Measurements from ENCODE around the gene PPP2R2D. TPM values are rescaled to one million over a fixed set of nuclear protein-coding genes. Genes with fewer than 3 reads are reported as not detected.

Gene PPP2R2D
- total RNA-seq: 10 to 100 TPM; 27.0 to 47.4 TPM

- H3K27me3 Mint-ChIP-seq: peaks cover 0 to 12% of the 10 kb centered on the region in 2 donors
- peaks cover 61 to 71% of the 10 kb centered on the region in 2 donors for H3K4me1 Mint-ChIP-seq (ENCODE audit: low read depth in 2 of 2)
- ATAC-seq (peak; percentile 90 to 94), DNase-seq (ENCODE audit: low spot score) (peak; percentile 96)
- peak within 1 kb of the TSS; percentile 91 for H3K4me3 Mint-ChIP-seq
- no peaks in the 10 kb centered on the region for H3K9me3 Mint-ChIP-seq
- peak within 1 kb of the TSS; percentile 82 to 88 for H3K27ac Mint-ChIP-seq
- no peaks in the 10 kb centered on the region for H3K36me3 Mint-ChIP-seq
Measured at GRCh38 chr10:131900350-131901152, at the start of gene PPP2R2D. Gene PPP2R2D (plus strand): TSS chr10:131901008. CDS start chr10:131901149, 141 bp downstream.

- H3K27me3 Mint-ChIP-seq: no peaks in the 10 kb centered on the region
- H3K4me3 Mint-ChIP-seq: no peak overlapping the region
Measured at GRCh38 chr10:131851346-131851745, 49.5 kb upstream of the PPP2R2D start.

GRCh38 chr10:131852176-131852822 lies 48.5 kb upstream of the PPP2R2D start:
- H3K27ac Mint-ChIP-seq: no peak overlapping the region
- no peak overlapping the region for H3K4me3 Mint-ChIP-seq
- peaks cover 4% of the 10 kb centered on the region for H3K9me3 Mint-ChIP-seq
- H3K4me1 Mint-ChIP-seq (ENCODE audit: low read depth in 2 of 2): peaks cover 0 to 6% of the 10 kb centered on the region in 2 donors
- DNase-seq (ENCODE audit: low spot score) (no peak), ATAC-seq (no peak)
- no peaks in the 10 kb centered on the region for H3K27me3 Mint-ChIP-seq
- no peaks in the 10 kb centered on the region for H3K36me3 Mint-ChIP-seq

More at GRCh38 chr10:131851346-131851745, 49.5 kb upstream of the PPP2R2D start:
- Mint-ChIP-seq H3K36me3 (no peaks in the 10 kb centered on the region), H3K4me1 (ENCODE audit: low read depth in 2 of 2) (peaks cover 0 to 6% of the 10 kb centered on the region in 2 donors), H3K9me3 (peaks cover 4% of the 10 kb centered on the region), H3K27ac (peak overlapping the region in 1 of 2 donors; percentile 59)
- no peak for DNase-seq (ENCODE audit: low spot score)
- ATAC-seq: no peak

- Mint-ChIP-seq H3K27ac (no peak overlapping the region), H3K4me1 (ENCODE audit: low read depth in 2 of 2) (peaks cover 0 to 6% of the 10 kb centered on the region in 2 donors), H3K4me3 (no peak overlapping the region), H3K9me3 (peaks cover 4% of the 10 kb centered on the region), H3K36me3 (no peaks in the 10 kb centered on the region), H3K27me3 (no peaks in the 10 kb centered on the region)
- no peak for DNase-seq (ENCODE audit: low spot score)
- peak in 1 of 2 donors; percentile 4 for ATAC-seq
Measured at GRCh38 chr10:131852823-131853609, 47.8 kb upstream of the PPP2R2D start.

- Mint-ChIP-seq H3K4me3 (no peak overlapping the region), H3K9me3 (peaks cover 4% of the 10 kb centered on the region), H3K36me3 (no peaks in the 10 kb centered on the region), H3K27me3 (no peaks in the 10 kb centered on the region), H3K4me1 (ENCODE audit: low read depth in 2 of 2) (peaks cover 0 to 6% of the 10 kb centered on the region in 2 donors), H3K27ac (no peak overlapping the region)
- ATAC-seq: no peak
- DNase-seq (ENCODE audit: low spot score): no peak
Measured at GRCh38 chr10:131853610-131853964, 47.2 kb upstream of the PPP2R2D start.

- peaks cover 0 to 6% of the 10 kb centered on the region in 2 donors for H3K4me1 Mint-ChIP-seq (ENCODE audit: low read depth in 2 of 2)
- no peak for ATAC-seq
- DNase-seq (ENCODE audit: low spot score): no peak
- no peak overlapping the region for H3K4me3 Mint-ChIP-seq
- peaks cover 4% of the 10 kb centered on the region for H3K9me3 Mint-ChIP-seq
- no peaks in the 10 kb centered on the region for H3K27me3 Mint-ChIP-seq
- no peaks in the 10 kb centered on the region for H3K36me3 Mint-ChIP-seq
- H3K27ac Mint-ChIP-seq: no peak overlapping the region
Measured at GRCh38 chr10:131854579-131855335, 46.1 kb upstream of the PPP2R2D start.

GRCh38 chr10:131855461-131856401 lies 45.1 kb upstream of the PPP2R2D start:
- DNase-seq (ENCODE audit: low spot score) (no peak), ATAC-seq (no peak)
- H3K9me3 Mint-ChIP-seq: peaks cover 4% of the 10 kb centered on the region
- H3K27ac Mint-ChIP-seq: no peak overlapping the region
- no peak overlapping the region for H3K4me3 Mint-ChIP-seq
- H3K27me3 Mint-ChIP-seq: peaks cover 3% of the 10 kb centered on the region in 2 donors
- peaks cover 0 to 3% of the 10 kb centered on the region in 2 donors for H3K4me1 Mint-ChIP-seq (ENCODE audit: low read depth in 2 of 2)
- H3K36me3 Mint-ChIP-seq: no peaks in the 10 kb centered on the region

- no peaks in the 10 kb centered on the region for H3K4me1 Mint-ChIP-seq (ENCODE audit: low read depth in 2 of 2)
Measured at GRCh38 chr10:131856441-131857094, 44.2 kb upstream of the PPP2R2D start.

GRCh38 chr10:131857156-131858117 lies 43.4 kb upstream of the PPP2R2D start:
- H3K27ac Mint-ChIP-seq: no peak overlapping the region
- H3K36me3 Mint-ChIP-seq: no peaks in the 10 kb centered on the region
- H3K27me3 Mint-ChIP-seq: peaks cover 10 to 14% of the 10 kb centered on the region in 2 donors
- no peak overlapping the region for H3K4me3 Mint-ChIP-seq
- no peaks in the 10 kb centered on the region for H3K4me1 Mint-ChIP-seq (ENCODE audit: low read depth in 2 of 2)
- no peak for ATAC-seq
- H3K9me3 Mint-ChIP-seq: no peaks in the 10 kb centered on the region
- DNase-seq (ENCODE audit: low spot score): peak; percentile 40

More at GRCh38 chr10:131856441-131857094, 44.2 kb upstream of the PPP2R2D start:
- no peak for ATAC-seq
- peaks cover 6 to 8% of the 10 kb centered on the region in 2 donors for H3K27me3 Mint-ChIP-seq
- no peak for DNase-seq (ENCODE audit: low spot score)
- no peaks in the 10 kb centered on the region for H3K9me3 Mint-ChIP-seq
- H3K36me3 Mint-ChIP-seq: no peaks in the 10 kb centered on the region
- no peak overlapping the region for H3K4me3 Mint-ChIP-seq
- no peak overlapping the region for H3K27ac Mint-ChIP-seq

GRCh38 chr10:131858118-131858515 lies 42.7 kb upstream of the PPP2R2D start:
- DNase-seq (ENCODE audit: low spot score) (no peak), ATAC-seq (no peak)
- Mint-ChIP-seq H3K4me1 (ENCODE audit: low read depth in 2 of 2) (no peaks in the 10 kb centered on the region), H3K27me3 (peaks cover 13 to 19% of the 10 kb centered on the region in 2 donors), H3K27ac (no peak overlapping the region), H3K9me3 (no peaks in the 10 kb centered on the region), H3K4me3 (no peak overlapping the region), H3K36me3 (no peaks in the 10 kb centered on the region)

All from natural killer cell treated with Interleukin-12 subunit alpha and Interleukin-12 subunit beta and Interleukin-15 and Interleukin-18, amount 100 ng/mL, for 72 hours (primary cell).